Hematopoietic multipotent progenitor cell treated with erythropoietin and hydrocortisone succinate and interleukin-3 and kit ligand, for 15 days (in vitro differentiated cells): ENCODE data around the gene SLC9A4.

ENCODE experiments used
- DNase-seq: peaks from one replicate; pipeline ENCODE4 v3.0.0-alpha.2; 2015; ENCODE audit warnings: low spot score

Gene SLC9A4

DNA sequence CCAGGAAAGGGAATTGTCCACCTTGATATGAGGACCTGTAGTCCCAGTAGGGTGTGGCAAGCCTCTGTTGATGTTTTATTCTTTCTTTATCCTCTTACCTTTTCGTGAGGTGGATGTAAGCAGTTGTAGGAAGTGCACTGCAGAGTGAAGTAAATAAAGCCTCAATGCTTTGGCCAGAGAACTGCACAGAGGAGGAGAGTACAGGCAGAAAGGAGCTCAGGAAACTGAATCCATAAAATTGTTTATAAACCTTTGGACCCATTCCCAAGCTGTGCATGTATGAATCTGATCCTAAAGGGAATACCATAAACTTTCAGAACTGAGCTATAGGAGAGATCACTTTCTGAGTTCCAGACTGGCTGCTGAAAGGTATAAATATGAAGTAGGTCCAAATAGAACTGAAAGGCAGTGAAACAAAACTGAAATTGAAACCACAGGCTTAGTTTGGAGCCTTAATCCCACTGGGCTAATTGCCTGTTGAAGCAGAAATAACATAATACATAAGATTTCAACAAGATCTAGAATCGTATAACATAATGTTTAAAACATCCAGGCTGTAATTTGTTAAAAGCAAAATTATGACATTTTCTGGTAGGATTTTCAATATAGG lies 17.9 kb upstream of the SLC9A4 start:
- DNase-seq = no peak

GRCh38 chr2:102460467-102460866 lies 12.6 kb upstream of the SLC9A4 start:
- DNase-seq = no peak

DNA sequence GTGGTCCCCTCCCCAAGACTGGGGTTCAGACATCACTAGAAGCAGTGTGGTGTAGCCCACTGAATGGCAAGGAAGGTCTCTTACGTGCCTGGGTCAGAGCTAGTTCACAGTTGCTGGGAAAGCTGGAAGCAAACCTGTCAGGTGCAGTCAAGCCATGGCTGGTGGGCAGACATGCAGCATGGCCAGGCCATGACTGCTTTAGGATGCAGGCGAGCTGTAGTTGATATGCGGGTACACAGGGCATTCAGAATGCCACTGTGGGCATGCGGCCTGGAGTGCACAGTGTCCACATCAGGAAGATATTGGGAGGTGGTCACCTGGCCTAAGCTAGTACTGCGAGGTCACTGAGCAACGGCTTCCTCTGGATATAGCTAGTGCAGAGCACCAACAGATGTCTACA lies 11.8 kb upstream of the SLC9A4 start:
- no peak for DNase-seq

DNA sequence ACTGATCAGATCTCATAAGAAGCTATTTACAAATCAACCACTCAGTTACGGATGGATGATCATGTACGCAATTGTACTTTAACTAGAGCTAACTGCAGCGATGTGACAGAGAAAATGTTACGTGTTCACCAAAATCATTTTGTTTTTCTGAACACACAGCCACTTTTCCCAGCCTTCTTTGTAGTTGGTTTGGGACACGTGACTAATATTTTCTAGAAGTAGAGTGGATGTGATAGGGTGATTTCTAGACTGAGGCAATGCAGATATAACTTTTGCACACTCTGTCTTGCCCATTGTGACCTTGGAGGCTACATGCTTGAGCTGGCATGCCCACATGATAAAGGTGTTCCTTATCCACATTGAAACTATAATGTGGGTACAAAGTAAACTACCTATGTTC lies 9.9 kb upstream of the SLC9A4 start:
- no peak for DNase-seq

GRCh38 chr2:102470168-102470567 lies 2.9 kb upstream of the SLC9A4 start:
- DNase-seq = no peak

DNA sequence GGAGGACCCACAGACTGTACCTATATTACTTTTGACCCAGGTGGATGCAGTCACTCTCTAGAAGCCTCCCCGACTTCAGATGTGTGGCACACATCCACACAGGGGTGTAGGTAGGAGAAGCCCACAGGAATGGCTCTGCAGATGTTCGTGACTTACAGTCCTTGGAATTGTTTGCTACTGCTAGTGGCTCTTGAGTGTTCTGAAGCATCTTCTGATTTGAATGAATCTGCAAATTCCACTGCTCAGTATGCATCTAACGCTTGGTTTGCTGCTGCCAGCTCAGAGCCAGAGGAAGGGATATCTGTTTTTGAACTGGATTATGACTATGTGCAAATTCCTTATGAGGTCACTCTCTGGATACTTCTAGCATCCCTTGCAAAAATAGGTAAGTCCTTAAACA lies 605 bp downstream of the SLC9A4 start:
- DNase-seq = no peak

DNA sequence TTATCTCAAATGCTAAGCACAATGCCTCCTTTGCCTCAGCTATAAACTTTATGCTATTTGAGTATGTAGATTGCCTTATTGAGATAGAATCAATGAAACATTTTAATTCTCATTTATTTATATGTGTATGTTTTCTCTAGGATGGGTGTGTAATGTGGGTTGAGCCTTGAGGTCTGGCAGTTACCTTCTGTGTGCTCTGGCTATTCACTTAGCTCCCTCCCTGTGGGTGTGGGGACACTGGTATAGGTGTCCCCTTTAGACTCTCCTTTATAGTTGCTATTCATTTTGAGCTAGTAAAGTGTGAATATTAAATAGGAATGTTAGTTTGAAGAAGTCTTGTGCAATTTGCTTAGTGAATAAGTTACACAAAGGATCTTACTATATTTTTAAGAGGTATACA lies 1.8 kb downstream of the SLC9A4 start:
- DNase-seq = no peak

DNA sequence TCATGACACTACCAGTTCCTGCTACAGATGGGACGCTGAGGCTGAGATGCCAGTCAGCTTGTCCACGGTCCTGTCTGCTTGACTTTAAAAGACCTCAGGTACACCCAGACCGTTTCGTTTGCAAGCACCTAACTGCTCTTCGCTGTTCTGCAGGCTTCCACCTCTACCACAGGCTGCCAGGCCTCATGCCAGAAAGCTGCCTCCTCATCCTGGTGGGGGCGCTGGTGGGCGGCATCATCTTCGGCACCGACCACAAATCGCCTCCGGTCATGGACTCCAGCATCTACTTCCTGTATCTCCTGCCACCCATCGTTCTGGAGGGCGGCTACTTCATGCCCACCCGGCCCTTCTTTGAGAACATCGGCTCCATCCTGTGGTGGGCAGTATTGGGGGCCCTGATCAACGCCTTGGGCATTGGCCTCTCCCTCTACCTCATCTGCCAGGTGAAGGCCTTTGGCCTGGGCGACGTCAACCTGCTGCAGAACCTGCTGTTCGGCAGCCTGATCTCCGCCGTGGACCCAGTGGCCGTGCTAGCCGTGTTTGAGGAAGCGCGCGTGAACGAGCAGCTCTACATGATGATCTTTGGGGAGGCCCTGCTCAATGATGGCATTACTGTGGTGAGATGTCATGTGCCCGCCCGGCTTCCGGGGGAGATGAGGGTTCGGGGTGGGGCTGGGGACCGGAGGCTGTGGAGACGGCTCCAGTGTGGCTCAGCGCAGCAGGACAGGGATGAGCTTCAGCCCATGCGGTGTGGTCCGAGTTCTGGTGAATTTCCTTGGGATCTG lies 5.9 kb downstream of the SLC9A4 start:
- DNase-seq = no peak

DNA sequence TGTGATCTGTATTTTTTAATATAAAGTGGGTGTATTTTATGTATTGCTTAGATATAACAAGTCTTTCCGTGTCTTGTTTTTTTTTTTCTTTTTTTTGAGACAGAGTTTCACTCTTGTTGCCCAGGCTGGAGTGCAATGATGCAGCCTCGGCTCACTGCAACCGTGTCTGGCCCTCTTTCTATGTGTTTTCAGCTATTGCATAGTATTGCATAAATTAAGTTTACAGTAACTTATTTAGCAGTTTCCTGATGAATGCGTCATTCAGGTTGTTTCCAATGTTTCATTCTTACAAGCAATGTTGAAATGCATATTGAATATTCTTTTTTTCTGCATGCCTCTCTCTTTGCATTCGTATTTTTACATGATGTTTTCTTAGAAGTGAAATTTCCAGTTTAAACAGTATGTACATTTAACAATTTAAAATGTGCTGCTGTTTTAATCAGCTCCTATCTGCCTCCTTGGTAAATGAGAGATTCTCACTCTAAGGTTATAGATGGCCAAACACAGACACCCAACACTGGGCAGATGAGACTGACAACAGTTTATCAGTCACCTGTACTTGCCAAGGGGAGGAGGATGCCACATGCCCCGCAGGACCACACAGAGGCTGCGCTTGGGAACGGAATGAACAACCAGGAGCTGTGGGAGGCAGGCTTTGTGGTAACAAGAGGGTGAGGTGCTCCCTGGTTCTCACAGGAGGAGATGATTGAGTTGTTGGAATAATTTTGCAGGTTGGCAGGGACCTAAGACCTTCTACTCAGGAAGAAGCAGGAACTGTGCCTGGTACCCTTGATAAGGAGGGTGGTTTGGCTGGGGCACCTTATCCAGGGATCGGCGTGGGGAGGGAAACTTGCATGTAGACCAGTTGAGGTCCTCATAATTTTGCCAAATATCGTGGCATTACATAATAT lies 7.5 kb downstream of the SLC9A4 start:
- no peak for DNase-seq

DNA sequence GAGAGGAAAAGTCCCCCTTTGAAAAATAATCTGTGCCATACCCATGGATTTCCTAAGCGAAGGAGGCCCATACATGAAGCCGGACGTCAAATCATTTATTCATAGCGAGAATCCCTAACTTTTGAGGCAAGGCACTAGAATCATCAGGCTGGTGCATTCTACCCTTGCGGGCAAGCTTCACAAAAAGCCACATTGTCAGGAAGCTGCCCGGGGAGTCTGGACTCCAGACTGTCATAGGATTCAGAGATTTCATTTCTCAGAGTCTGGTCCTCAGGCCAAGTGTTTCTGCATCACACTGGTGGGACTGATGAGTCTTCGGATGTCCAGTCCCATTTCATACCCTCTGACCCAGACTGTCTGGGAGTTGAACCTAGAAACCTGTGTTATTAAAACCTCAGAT lies 8.9 kb downstream of the SLC9A4 start:
- DNase-seq = no peak

DNA sequence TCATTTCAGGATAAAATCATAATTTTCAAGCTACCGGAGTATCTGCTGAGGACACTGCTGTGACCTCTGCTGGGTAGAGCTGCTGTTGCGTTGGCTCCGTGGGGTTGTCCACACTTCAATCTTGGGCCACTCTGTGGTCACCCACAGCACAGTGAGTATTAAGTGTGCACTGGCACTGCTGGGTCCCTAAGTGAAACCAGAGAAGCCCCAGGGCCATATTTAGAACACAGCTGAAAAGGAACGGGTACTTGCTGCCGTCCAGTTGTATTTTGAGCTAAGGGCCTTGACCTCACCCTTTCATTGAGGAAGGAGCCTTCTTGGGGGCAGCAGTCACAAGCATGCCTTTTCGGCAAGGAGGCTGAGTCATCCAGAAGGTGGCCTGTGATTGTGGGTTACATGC lies 10.1 kb downstream of the SLC9A4 start:
- no peak for DNase-seq

DNA sequence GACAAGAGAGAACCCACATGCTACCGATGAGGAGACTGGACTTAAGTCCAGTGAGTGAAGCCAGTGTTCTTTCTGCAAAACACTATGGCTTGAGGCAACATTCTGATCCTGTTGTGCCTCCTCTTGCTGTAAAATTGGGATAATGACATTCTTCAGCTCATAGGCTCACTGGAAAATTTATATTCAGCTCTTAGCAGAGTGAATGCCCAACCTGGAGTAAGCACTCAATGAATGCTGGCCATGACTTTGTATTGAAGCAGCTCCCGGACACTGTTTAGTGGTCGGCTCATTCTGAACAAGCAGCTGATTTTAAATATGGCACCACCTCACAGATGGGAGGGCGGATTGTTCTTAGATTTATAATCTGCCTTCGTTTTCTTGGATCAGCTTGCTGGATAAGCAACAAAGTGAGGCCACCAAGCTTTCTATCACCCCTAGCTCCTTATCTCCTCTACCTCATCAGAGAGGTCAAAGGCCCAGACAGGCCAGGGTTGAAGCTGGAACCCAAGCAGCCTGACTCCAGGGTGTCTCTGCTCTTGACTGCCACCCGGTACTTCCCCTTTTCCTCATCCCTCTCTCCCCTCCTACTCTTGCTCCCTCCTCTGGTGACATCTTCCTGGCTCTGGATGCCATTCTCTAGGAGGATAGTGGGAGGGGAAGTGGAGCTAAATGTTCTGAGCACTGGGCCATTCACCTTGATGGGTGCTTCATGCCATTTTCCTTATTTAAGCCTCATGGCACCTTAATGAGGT lies 11.5 kb downstream of the SLC9A4 start:
- DNase-seq = no peak

GRCh38 chr2:102485147-102485785 lies 12.2 kb downstream of the SLC9A4 start:
- no peak for DNase-seq

DNA sequence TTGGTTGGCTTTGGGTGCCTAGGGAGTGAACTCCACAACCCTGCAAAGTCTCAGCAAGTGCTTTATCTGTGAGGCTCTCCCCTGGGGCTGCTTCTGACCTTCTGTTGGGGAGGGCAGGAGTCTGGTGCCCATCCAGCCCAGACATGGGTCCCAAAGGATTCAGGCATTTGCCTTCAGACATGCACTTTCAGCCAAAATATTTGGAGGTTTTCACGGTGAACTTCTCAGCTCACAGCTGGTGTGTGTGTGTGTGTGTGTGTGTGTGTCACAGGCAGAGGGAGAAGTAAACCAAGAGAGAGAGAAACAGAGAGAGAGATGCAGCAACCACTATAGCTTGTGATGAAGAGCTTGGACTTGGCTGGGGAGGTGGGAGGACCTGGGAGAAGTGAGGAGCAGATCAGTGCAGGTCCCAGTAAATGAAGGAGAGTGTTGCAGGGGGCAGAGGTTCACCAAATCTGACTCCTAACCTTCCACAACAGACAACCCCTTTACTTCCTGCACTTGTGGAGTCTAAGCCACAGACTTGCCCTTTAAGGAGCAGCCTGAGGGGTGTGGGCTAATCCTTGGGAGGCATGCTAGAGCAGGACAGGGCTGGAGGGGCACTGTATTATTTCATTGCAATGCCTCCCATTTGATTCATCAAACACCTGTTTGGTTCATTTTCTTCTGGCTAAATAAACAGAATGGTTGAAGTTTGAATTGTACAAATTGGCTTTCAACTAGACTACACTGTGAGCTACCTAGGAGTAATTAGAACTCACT lies 14.1 kb downstream of the SLC9A4 start:
- DNase-seq = no peak

GRCh38 chr2:102487761-102488462 lies 14.9 kb downstream of the SLC9A4 start:
- DNase-seq = no peak

- no peak for DNase-seq
Measured at GRCh38 chr2:102489646-102490045, 16.6 kb downstream of the SLC9A4 start.

DNA sequence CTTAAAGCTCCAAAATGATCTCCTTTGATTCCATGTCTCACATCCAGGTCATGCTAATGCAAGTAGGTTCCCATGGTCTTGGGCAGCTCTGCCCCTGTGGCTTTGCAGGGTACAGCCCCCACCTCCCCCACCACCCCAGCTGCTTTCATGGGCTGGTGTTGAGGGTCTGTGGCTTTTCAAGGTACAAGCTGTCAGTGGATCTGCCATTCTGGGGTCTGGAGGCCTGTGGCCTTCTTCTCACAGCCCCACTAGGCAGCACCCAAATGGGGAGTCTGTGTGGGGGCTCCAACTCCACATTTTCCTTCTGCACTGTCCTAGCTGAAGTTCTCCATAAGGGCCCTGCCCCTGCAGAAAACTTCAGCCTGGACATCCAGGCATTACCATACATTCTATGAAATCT lies 19.0 kb downstream of the SLC9A4 start:
- no peak for DNase-seq

DNA sequence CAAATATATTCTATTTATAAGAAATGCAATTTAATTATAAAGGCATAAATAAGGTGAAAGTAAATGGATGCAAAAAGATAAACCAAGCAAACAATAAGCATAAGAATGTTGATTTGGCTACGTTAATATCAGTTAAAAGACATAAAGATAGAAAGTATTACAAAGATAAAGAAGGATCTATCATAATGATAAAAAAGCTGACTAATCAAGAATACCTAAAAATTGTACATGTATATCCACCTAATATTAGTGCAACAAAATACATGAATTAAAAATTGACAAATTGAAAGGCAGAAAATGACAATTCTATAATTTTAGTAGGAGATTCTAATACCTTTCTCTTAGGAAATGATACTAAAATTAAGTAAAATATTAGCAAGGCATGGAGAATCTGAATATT lies 21.5 kb downstream of the SLC9A4 start:
- no peak for DNase-seq

GRCh38 chr2:102498414-102498813 lies 25.4 kb downstream of the SLC9A4 start:
- DNase-seq = no peak

GRCh38 chr2:102499558-102499957 lies 26.5 kb downstream of the SLC9A4 start:
- no peak for DNase-seq
